HL-60 (cell line): ENCODE measurements around the gene FSTL4.

Experiments
- DNase-seq, 2 experiments: peaks; one replicate each; pipeline ENCODE4 v3.0.0-alpha.2; 2010 to 2020; ENCODE audit warnings: low read depth in 1 of 2, low spot score in 1 of 2
- H3K27ac ChIP-seq: fragments of 250-450 bp; sonication (Bioruptor Pico); replicated peaks from 2 replicates; pipeline ENCODE4 v1.5.1; 2020; ENCODE audit warnings: mild to moderate bottlenecking, moderate library complexity
- H3K27me3 ChIP-seq: fragments of 250-450 bp; sonication (Bioruptor Pico); 2 replicates; pipeline ENCODE4 v1.5.1; 2021; ENCODE audit warnings: mild to moderate bottlenecking, moderate library complexity; ENCODE audit not compliant: insufficient read depth, poor library complexity, severe bottlenecking
- H3K4me3 ChIP-seq: replicated peaks from 2 replicates; pipeline ENCODE4 v1.5.1; 2011; ENCODE audit warnings: mild to moderate bottlenecking, control low read depth, low read length; ENCODE audit not compliant: insufficient read depth
- CTCF ChIP-seq: IDR thresholded peaks from one replicate; pipeline ENCODE4 v1.5.1; 2011; ENCODE audit warnings: low read length, control low read depth, inconsistent platforms; ENCODE audit not compliant: insufficient read depth
- GABPA ChIP-seq: IDR thresholded peaks from 2 replicates; pipeline ENCODE4 v1.6.1; 2012; ENCODE audit warnings: low read depth
- POLR2AphosphoS5 ChIP-seq: IDR thresholded peaks from 2 replicates; pipeline ENCODE4 v1.6.1; 2012; ENCODE audit warnings: low read depth
- REST ChIP-seq: IDR thresholded peaks from 2 replicates; pipeline ENCODE4 v1.6.1; 2012; ENCODE audit warnings: low read depth; ENCODE audit not compliant: insufficient replicate concordance
- SPI1 ChIP-seq: IDR thresholded peaks from 2 replicates; pipeline ENCODE4 v1.6.1; 2012; ENCODE audit warnings: low read depth, mild to moderate bottlenecking, borderline replicate concordance

The FSTL4 gene

GRCh38 chr5:133295520-133295919 is 316.8 kb downstream of the FSTL4 start:
- TF ChIP-seq POLR2AphosphoS5, result no peak
- peak; percentile 78 for TF ChIP-seq REST
- no peak for TF ChIP-seq GABPA
- Histone ChIP-seq H3K27me3 (no peaks in the 10 kb centered on the region), H3K27ac (no peak overlapping the region), H3K4me3 (no peak overlapping the region)
- no peak for DNase-seq

DNA sequence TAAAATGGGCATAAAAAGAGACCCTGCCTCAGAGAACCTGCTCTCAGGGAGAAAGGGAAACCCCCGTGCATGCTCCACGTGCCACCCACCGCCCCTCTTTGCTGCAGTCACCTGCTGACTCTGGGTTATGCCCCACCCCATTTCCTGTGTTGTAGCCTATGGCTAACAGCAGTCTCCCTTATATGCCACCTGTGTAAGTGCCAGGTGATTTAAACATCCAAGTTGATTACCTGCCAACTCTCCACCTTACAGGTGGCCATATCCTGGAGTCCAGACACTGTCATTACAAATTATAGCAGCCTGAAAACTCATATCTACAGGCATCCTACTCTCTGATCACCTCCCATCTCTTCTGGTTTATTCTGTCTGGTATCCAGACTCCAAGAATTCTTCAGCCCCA is 318.0 kb downstream of the FSTL4 start:
- DNase-seq, result no peak
- H3K27ac ChIP-seq, result no peak overlapping the region
- TF ChIP-seq GABPA (no peak), SPI1 (no peak), POLR2AphosphoS5 (no peak)
- no peaks in the 10 kb centered on the region for H3K27me3 ChIP-seq
- no peak overlapping the region for H3K4me3 ChIP-seq

DNA sequence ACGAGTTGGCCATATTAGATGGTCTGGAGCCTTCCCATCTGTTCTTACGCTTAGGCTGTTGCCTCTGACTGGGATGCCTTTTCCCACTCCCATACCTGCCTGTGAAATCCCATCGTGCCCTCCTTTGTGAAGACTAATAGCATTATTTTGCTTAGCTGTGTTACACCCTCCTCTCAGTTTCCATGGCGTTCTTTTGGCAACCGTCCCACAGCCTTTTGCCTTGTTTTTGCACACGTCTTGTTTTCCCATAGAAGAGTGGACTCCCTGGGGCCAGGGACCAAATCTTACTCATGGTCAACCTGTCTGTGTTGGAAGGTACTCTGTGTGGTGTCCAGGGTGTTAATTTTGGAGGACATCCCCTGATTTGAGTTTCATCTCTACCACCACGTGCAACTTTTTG is 318.4 kb downstream of the FSTL4 start:
- Histone ChIP-seq H3K4me3 (no peak overlapping the region), H3K27ac (no peak overlapping the region), H3K27me3 (no peaks in the 10 kb centered on the region)
- TF ChIP-seq GABPA (no peak), CTCF (no peak), SPI1 (no peak), POLR2AphosphoS5 (no peak), REST (no peak)
- DNase-seq, result no peak

DNA sequence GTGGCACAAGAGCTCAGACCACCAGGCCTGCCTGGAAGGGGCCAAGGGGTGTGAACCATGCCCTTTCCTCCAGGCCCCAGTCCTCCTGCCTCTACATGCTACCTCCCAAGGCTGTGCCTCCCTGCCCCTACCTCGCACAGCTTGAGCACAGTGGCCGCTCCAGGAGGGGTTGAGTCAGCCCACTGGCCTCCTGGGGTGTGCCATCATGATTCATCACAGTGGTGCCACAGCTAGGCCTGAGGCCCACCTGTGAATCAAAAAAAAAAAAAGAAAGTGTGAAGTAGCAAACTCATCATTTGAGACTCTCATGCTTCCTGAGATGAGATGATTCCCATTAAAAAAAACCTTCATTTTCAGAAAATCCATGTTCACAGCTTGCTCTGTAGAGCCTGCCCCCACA is 320.0 kb downstream of the FSTL4 start:
- no peak for DNase-seq
- H3K27me3 ChIP-seq, result no peaks in the 10 kb centered on the region
- TF ChIP-seq CTCF (no peak), POLR2AphosphoS5 (no peak), GABPA (no peak), SPI1 (no peak), REST (no peak)
- no peak overlapping the region for H3K27ac ChIP-seq
- H3K4me3 ChIP-seq, result no peak overlapping the region
